K562 (cell line): ENCODE data around the gene HOXB5. TPM values are rescaled to one million over a fixed set of nuclear protein-coding genes. Genes with fewer than 3 reads are reported as not detected.

Source experiments
- BHLHE40 ChIP-seq: IDR thresholded peaks from 2 replicates; pipeline ENCODE4 v1.6.1; 2011; ENCODE audit warnings: low read length, improper control_type of control experiment
- CBFA2T2 ChIP-seq: fragments of 450-650 bp; conservative IDR thresholded peaks from 2 replicates; pipeline ENCODE4 v1.6.1; 2017; ENCODE audit warnings: mild to moderate bottlenecking
- CTCFL ChIP-seq: IDR thresholded peaks from 2 replicates; pipeline ENCODE4 v1.6.1; 2011; ENCODE audit warnings: borderline replicate concordance, low read depth, mild to moderate bottlenecking, moderate library complexity, low read length; ENCODE audit not compliant: insufficient read depth, poor library complexity, severe bottlenecking
- HLTF ChIP-seq: fragments of 450-650 bp; IDR thresholded peaks from 2 replicates; pipeline ENCODE4 v1.6.1; 2016
- MGA ChIP-seq: fragments of 450-650 bp; IDR thresholded peaks from 2 replicates; pipeline ENCODE4 v1.6.1; 2016; ENCODE audit warnings: mild to moderate bottlenecking, moderate library complexity
- MLLT1 ChIP-seq, 2 experiments: fragments of 450-650 bp; IDR thresholded peaks; 2 replicates each; pipeline ENCODE4 v1.6.1; 2016
- POLR2B ChIP-seq: fragments of 450-650 bp; IDR thresholded peaks from 2 replicates; pipeline ENCODE4 v1.6.1; 2018; ENCODE audit warnings: low read depth; ENCODE audit not compliant: partially characterized antibody
- POLR2H ChIP-seq: IDR thresholded peaks from 2 replicates; pipeline ENCODE4 v1.6.1; 2016; ENCODE audit warnings: missing genetic modification characterization, low read depth, mild to moderate bottlenecking, control low read depth, missing compliant biosample characterization, moderate library complexity
- RCOR1 ChIP-seq, 2 experiments: IDR thresholded peaks; 2 replicates each; pipeline ENCODE4 v1.6.1; 2012; ENCODE audit warnings: low read depth in 2 of 2, low read length in 2 of 2, borderline replicate concordance in 1 of 2, improper control_type of control experiment in 1 of 2
- TAL1 ChIP-seq: fragments of 450-650 bp; IDR thresholded peaks from 2 replicates; pipeline ENCODE4 v1.6.1; 2016; ENCODE audit warnings: mild to moderate bottlenecking
- TSC22D4 ChIP-seq: fragments of 450-650 bp; IDR thresholded peaks from 2 replicates; pipeline ENCODE4 v1.6.1; 2016; ENCODE audit warnings: missing genetic modification characterization, missing biosample characterization, control low read depth
- ZBTB7A ChIP-seq: IDR thresholded peaks from 2 replicates; pipeline ENCODE4 v1.6.1; 2011; ENCODE audit warnings: low read depth, mild to moderate bottlenecking, low read length, moderate library complexity, borderline replicate concordance; ENCODE audit not compliant: control insufficient read depth
- polyA plus RNA-seq, 8 experiments: library from polyadenylated mRNA; depleted of rRNA in 4 of 8; stranded (reverse) in 5 of 8; unstranded in 3 of 8; fragments of >200 nt; fragmentation: Nextera tagmentation in 2 of 8; fragmentation: Illumina TruSeq in 1 of 8; extraction: Ambion mirVana in 2 of 8; extraction: Trizol in 1 of 8; gene quantifications; 2 replicates each; pipeline versions ENCODE4 v1.2.1 to v1.2.3, GENCODE V29; 2011 to 2014; ENCODE audit warnings: inconsistent platforms in 1 of 8, missing spikeins in 1 of 8
- total RNA-seq, 7 experiments: library from RNA; depleted of rRNA in 6 of 7; stranded (reverse); fragments of >200 nt in 6 of 7; fragmentation: Illumina TruSeq in 2 of 7; extraction: Trizol in 2 of 7; gene quantifications; 2 replicates each; pipeline versions ENCODE4 v1.2.1 to v1.2.3, GENCODE V29; 2011 to 2021; ENCODE audit warnings: low replicate concordance in 1 of 7

Gene HOXB5
- total and polyA plus RNA-seq, 9 of the 15 experiments (the other 6 are each of a cell fraction or from before 2014, with no cell fraction given), result 0.24 to 2.7 (median 0.65) TPM

GRCh38 chr17:48547808-48548522 is 45.6 kb downstream of the HOXB5 start (continued):
- TF ChIP-seq TSC22D4 (tag) (no peak), CBFA2T2 (peak; percentile 97), BHLHE40 (peak; percentile 65), RCOR1 (IDR thresholded peaks at IDR 0.05; ENCODE audit: borderline replicate concordance in 1 of 2, low read depth in 2 of 2, low read length in 2 of 2) (peak in 1 of 2 experiments; percentile 61; a peak in 1 of 4 replicates), MLLT1 (IDR thresholded peaks at IDR 0.05) (peak; percentile 61 to 84; a peak in 3 of 4 replicates), CTCFL (no peak), TAL1 (peak; percentile 32), ZBTB7A (peak; percentile 61; the same call in 1 of the 2 replicates), POLR2H (tag) (peak; percentile 35), MGA (peak; percentile 41; the same call in 1 of the 2 replicates), HLTF (0 out of 2 replicates have a peak, but pooled peaks have one; percentile 38), POLR2B (peak; percentile 44)
